IMR-90 (cell line): ENCODE measurements around the gene PCSK5. TPM values are rescaled to one million over a fixed set of nuclear protein-coding genes. Genes with fewer than 3 reads are reported as not detected.

Source experiments
- ATAC-seq: fragments of 200-7000 bp; cut with Tn5 transposase; 2 replicates; pipeline ENCODE4 v1.9.1; 2020; ENCODE audit warnings: low read depth, mild to moderate bottlenecking, moderate library complexity
- BruUV-seq: library from RNA; stranded (reverse); fragments of 400-500 nt; replicated peaks from 2 replicates; lab custom pipeline; 2021; lab: Mats Ljungman, UMichigan
- CTCF ChIA-PET: fragments of 300-600 bp; formaldehyde crosslinking; extraction: SDS; loops from one replicate; lab custom pipeline; 2021; ENCODE audit warnings: antibody characterized with exemption; lab: Yijun Ruan, JAX
- POLR2A ChIA-PET: fragments of 300-600 bp; sonication (Branson Sonifier 250); formaldehyde crosslinking; loops from one replicate; lab custom pipeline; 2022; ENCODE audit warnings: antibody characterized with exemption; ENCODE audit not compliant: unreplicated experiment; lab: Charles Lee
- DNase-seq: peaks from one replicate; pipeline ENCODE4 v3.0.0; 2013
- H2AFZ ChIP-seq: replicated peaks from 2 replicates; pipeline ENCODE3; 2013; ENCODE audit warnings: low read length, mild to moderate bottlenecking; ENCODE audit not compliant: poor library complexity
- H2AK5ac ChIP-seq: 2 replicates; pipeline ENCODE4 v1.6.1; 2013; ENCODE audit warnings: low read depth, low read length, inconsistent platforms
- H2AK9ac ChIP-seq: replicated peaks from 2 replicates; pipeline ENCODE3; 2013; ENCODE audit warnings: mild to moderate bottlenecking, low read depth, low read length, moderate library complexity; ENCODE audit not compliant: poor library complexity
- H2BK120ac ChIP-seq: 2 replicates; pipeline ENCODE4 v1.6.1; 2013; ENCODE audit warnings: low read depth, low read length, inconsistent platforms
- H2BK15ac ChIP-seq: 3 replicates; pipeline ENCODE4 v1.6.1; 2013; ENCODE audit warnings: low read depth, low read length, inconsistent platforms
- H2BK20ac ChIP-seq: 2 replicates; pipeline ENCODE4 v1.6.1; 2013; ENCODE audit warnings: low read depth, mild to moderate bottlenecking, inconsistent platforms, low read length, moderate library complexity
- H2BK5ac ChIP-seq: 2 replicates; pipeline ENCODE4 v1.6.1; 2013; ENCODE audit warnings: mild to moderate bottlenecking, low read depth, low read length, inconsistent platforms; ENCODE audit not compliant: poor library complexity, severe bottlenecking
- H3K14ac ChIP-seq: replicated peaks from 2 replicates; pipeline ENCODE4 v1.6.1; 2013; ENCODE audit warnings: low read depth, low read length, inconsistent platforms
- H3K18ac ChIP-seq: 2 replicates; pipeline ENCODE4 v1.6.1; 2013; ENCODE audit warnings: low read depth, low read length, control low read depth
- H3K23ac ChIP-seq: 2 replicates; pipeline ENCODE4 v1.6.1; 2013; ENCODE audit warnings: low read depth, low read length, inconsistent platforms
- H3K27ac ChIP-seq: 2 replicates; pipeline ENCODE4 v1.5.1; 2013; ENCODE audit warnings: mild to moderate bottlenecking, control low read depth, low read length; ENCODE audit not compliant: insufficient read depth
- H3K27me3 ChIP-seq: 2 replicates; pipeline ENCODE4 v1.6.1; 2013; ENCODE audit warnings: low read length; ENCODE audit not compliant: control insufficient read depth, insufficient read depth
- H3K36me3 ChIP-seq: 2 replicates; pipeline ENCODE4 v1.6.1; 2013; ENCODE audit warnings: low read length, mixed read lengths; ENCODE audit not compliant: control insufficient read depth, insufficient read depth
- H3K4ac ChIP-seq: 2 replicates; pipeline ENCODE4 v1.6.1; 2013; ENCODE audit warnings: low read depth, low read length, inconsistent platforms
- H3K4me1 ChIP-seq: 2 replicates; pipeline ENCODE4 v1.6.1; 2013; ENCODE audit warnings: low read length, mixed read lengths; ENCODE audit not compliant: control insufficient read depth, insufficient read depth
- H3K4me2 ChIP-seq: 2 replicates; pipeline ENCODE4 v1.6.1; 2013; ENCODE audit warnings: low read depth, mild to moderate bottlenecking, control low read depth, low read length, moderate library complexity
- H3K4me3 ChIP-seq: 2 replicates; pipeline ENCODE4 v1.5.1; 2013; ENCODE audit warnings: low read depth, mild to moderate bottlenecking, control low read depth, low read length, moderate library complexity; ENCODE audit not compliant: insufficient read depth
- H3K56ac ChIP-seq: 2 replicates; pipeline ENCODE4 v1.6.1; 2013; ENCODE audit warnings: low read length, inconsistent platforms; ENCODE audit not compliant: insufficient read depth; ENCODE audit errors: extremely low read depth
- H3K79me1 ChIP-seq, 2 experiments: 2 replicates each; pipeline ENCODE4 v1.6.1; 2013; ENCODE audit warnings: low read length in 2 of 2, inconsistent platforms in 1 of 2, low read depth in 1 of 2
- H3K9ac ChIP-seq: 2 replicates; pipeline ENCODE4 v1.6.1; 2013; ENCODE audit warnings: low read depth, low read length, control low read depth
- H3K9me1 ChIP-seq: 2 replicates; pipeline ENCODE4 v1.6.1; 2013; ENCODE audit warnings: low read length, inconsistent platforms; ENCODE audit not compliant: insufficient read depth
- H3K9me3 ChIP-seq: 2 replicates; pipeline ENCODE4 v1.6.1; 2013; ENCODE audit warnings: low read length; ENCODE audit not compliant: control insufficient read depth, insufficient read depth
- H4K20me1 ChIP-seq: 2 replicates; pipeline ENCODE4 v1.6.1; 2013; ENCODE audit warnings: low read length, inconsistent platforms; ENCODE audit not compliant: insufficient read depth
- H4K5ac ChIP-seq: 2 replicates; pipeline ENCODE4 v1.6.1; 2013; ENCODE audit warnings: mild to moderate bottlenecking, low read depth, low read length, control low read depth
- H4K8ac ChIP-seq, 2 experiments: 2 replicates each; pipeline ENCODE4 v1.6.1; 2013; ENCODE audit warnings: low read depth in 2 of 2, low read length in 2 of 2, control low read depth in 1 of 2, inconsistent platforms in 1 of 2
- H4K91ac ChIP-seq: 2 replicates; pipeline ENCODE4 v1.6.1; 2013; ENCODE audit warnings: low read depth, low read length, inconsistent platforms; ENCODE audit not compliant: insufficient read depth
- FOS ChIP-seq: fragments of 150-350 bp; IDR thresholded peaks from 2 replicates; pipeline ENCODE4 v1.6.1; 2016; ENCODE audit warnings: low read depth, low read length
- MXI1 ChIP-seq: IDR thresholded peaks from 2 replicates; pipeline ENCODE4 v1.6.1; 2012; ENCODE audit warnings: low read depth, mild to moderate bottlenecking, low read length, moderate library complexity, borderline replicate concordance
- NFE2L2 ChIP-seq: fragments of 150-350 bp; IDR thresholded peaks from 2 replicates; pipeline ENCODE4 v1.6.1; 2016; ENCODE audit warnings: low read depth, mild to moderate bottlenecking, low read length
- POLR2A ChIP-seq: IDR thresholded peaks from 2 replicates; pipeline ENCODE4 v1.6.1; 2012; ENCODE audit warnings: mild to moderate bottlenecking, low read depth, low read length
- WGBS, 2 experiments: methylation state at CpG; one replicate each; pipeline versions ENCODE4 v1.1.5 to v1.1.7; 2013; ENCODE audit warnings: missing lambda C conversion rate in 2 of 2; ENCODE audit not compliant: insufficient read length in 1 of 2; ENCODE audit errors: extremely low coverage in 2 of 2; 5-methylcytosine and 5-hydroxymethylcytosine counted together
- dilution Hi-C: fragments of 300-500 bp; cut with HindIII; formaldehyde crosslinking; loops from one replicate; pipeline ENCODE4 v1.14.3; 2018; ENCODE audit warnings: low sequenced_read_pairs; ENCODE audit not compliant: unreplicated experiment
- in situ Hi-C: fragments of 300-500 bp; cut with MboI; formaldehyde crosslinking; loops from 3 replicates; pipeline ENCODE4 v1.14.3; 2019; ENCODE audit warnings: low sequenced_read_pairs, inconsistent platforms, mixed read lengths
- intact Hi-C: fragments of 100-400 bp; cut with micrococcal nuclease; formaldehyde crosslinking; loops from 2 replicates; pipeline ENCODE4 v1.10.0; 2022
- polyA plus RNA-seq, 3 experiments: library from polyadenylated mRNA; depleted of rRNA; stranded (reverse); fragments of >200 nt; gene quantifications; 2 replicates each; pipeline ENCODE4 v1.2.3, GENCODE V29; 2012; ENCODE audit warnings: low replicate concordance in 1 of 3
- total RNA-seq: library from RNA; depleted of rRNA; stranded (reverse); fragments of >200 nt; gene quantifications from 2 replicates; pipeline ENCODE4 v1.2.3, GENCODE V29; 2012
- TF ChIP-seq, protein P1 (sequence below): conservative IDR thresholded peaks from 2 replicates; pipeline ENCODE4 v1.5.1; 2012; ENCODE audit warnings: mild to moderate bottlenecking, low read depth, low read length, improper control_type of control experiment

The PCSK5 gene
- total and polyA plus RNA-seq, 2 of the 4 experiments (the other 2 are of a cell fraction), result 1.5 to 3.0 TPM

DNA sequence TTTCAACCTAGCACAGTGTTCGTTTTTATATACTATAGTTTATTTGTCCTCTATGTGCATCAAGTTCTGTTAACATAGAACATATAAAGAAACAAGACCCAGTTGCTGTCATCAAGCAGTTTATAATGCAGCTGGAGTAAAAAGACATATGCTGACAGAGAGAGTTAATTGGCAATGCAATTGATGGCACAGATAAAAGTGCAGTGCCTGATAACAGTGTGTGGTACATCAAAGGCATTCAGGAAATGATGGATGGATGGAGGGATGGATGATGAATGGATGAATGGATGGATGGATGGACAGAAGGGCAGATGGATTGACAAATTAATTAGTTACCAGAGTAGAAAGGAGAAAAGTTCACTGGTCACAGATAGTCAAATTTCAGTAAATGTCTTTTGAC, 264.9 kb downstream of the PCSK5 start:
- Histone ChIP-seq H3K23ac (no peak overlapping the region), H3K9me3 (no peaks in the 10 kb centered on the region), H3K9ac (no peak overlapping the region), H3K4me2 (no peak overlapping the region), H2AK9ac (no peak overlapping the region), H3K14ac (no peak overlapping the region), H4K8ac (no peak overlapping the region), H3K4me1 (no peaks in the 10 kb centered on the region), H4K20me1 (no peaks in the 10 kb centered on the region), H3K18ac (no peak overlapping the region), H2BK5ac (no peak overlapping the region), H2AK5ac (no peak overlapping the region), H3K4me3 (no peak overlapping the region), H4K91ac (no peak overlapping the region), H2BK120ac (no peak overlapping the region), H3K27me3 (no peaks in the 10 kb centered on the region), H2AFZ (no peak overlapping the region), H3K56ac (no peak overlapping the region), H3K27ac (no peak overlapping the region), H3K79me1 (no peaks in the 10 kb centered on the region), H2BK20ac (no peak overlapping the region), H4K5ac (no peak overlapping the region), H2BK15ac (no peak overlapping the region), H3K36me3 (peaks cover 5% of the 10 kb centered on the region), H3K4ac (no peak overlapping the region), H3K9me1 (peaks cover 2% of the 10 kb centered on the region; the same call in 1 of the 2 replicates)
- dilution Hi-C loops (no loop called here), intact Hi-C loops (no loop called here), in situ Hi-C loops (no loop called here)
- ATAC-seq (no peak), DNase-seq (no peak)
- ChIA-PET POLR2A (no interaction called here), CTCF (no interaction called here)
- TF ChIP-seq MXI1 (no peak), POLR2A (no peak), NFE2L2 (no peak), FOS (no peak)
- TF ChIP-seq, protein P1, sequence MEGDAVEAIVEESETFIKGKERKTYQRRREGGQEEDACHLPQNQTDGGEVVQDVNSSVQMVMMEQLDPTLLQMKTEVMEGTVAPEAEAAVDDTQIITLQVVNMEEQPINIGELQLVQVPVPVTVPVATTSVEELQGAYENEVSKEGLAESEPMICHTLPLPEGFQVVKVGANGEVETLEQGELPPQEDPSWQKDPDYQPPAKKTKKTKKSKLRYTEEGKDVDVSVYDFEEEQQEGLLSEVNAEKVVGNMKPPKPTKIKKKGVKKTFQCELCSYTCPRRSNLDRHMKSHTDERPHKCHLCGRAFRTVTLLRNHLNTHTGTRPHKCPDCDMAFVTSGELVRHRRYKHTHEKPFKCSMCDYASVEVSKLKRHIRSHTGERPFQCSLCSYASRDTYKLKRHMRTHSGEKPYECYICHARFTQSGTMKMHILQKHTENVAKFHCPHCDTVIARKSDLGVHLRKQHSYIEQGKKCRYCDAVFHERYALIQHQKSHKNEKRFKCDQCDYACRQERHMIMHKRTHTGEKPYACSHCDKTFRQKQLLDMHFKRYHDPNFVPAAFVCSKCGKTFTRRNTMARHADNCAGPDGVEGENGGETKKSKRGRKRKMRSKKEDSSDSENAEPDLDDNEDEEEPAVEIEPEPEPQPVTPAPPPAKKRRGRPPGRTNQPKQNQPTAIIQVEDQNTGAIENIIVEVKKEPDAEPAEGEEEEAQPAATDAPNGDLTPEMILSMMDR, result no peak
- no TSS peak for BruUV-seq
- no CpG with 5 or more reads among the region's 1 CpG for WGBS, 2 experiments
